Keratinocyte (primary cell): ENCODE results near the gene LHCGR. TPM values are rescaled to one million over a fixed set of nuclear protein-coding genes. Genes with fewer than 3 reads are reported as not detected.

Experiments used
- DNase-seq: peaks from one replicate; pipeline ENCODE4 v3.0.0-alpha.2; 2011; ENCODE audit warnings: low read depth, missing footprints, low spot score
- FAIRE-seq: peaks from 2 replicates; lab custom pipeline; 2011; peaks lifted over from hg19 to GRCh38; lab: Jason Lieb, UNC
- H2AFZ ChIP-seq: 2 replicates; pipeline ENCODE4 v1.6.0; 2012; ENCODE audit warnings: low read length, control low read depth, inconsistent platforms; ENCODE audit not compliant: control insufficient read depth
- H3K27ac ChIP-seq: 2 replicates; pipeline ENCODE4 v1.5.1; 2011; ENCODE audit warnings: low read length; ENCODE audit not compliant: control insufficient read depth, insufficient read depth
- H3K27me3 ChIP-seq: 3 replicates; pipeline ENCODE4 v1.6.0; 2011; ENCODE audit warnings: low read length; ENCODE audit not compliant: control insufficient read depth, insufficient read depth; ENCODE audit errors: extremely low read depth
- H3K36me3 ChIP-seq, 2 experiments: 2 replicates in 1 of 2; 3 replicates in 1 of 2; pipeline ENCODE4 v1.5.1; 2011; ENCODE audit warnings: low read length in 2 of 2, mild to moderate bottlenecking in 1 of 2; ENCODE audit not compliant: control insufficient read depth in 2 of 2, insufficient read depth in 2 of 2; ENCODE audit errors: extremely low read depth in 1 of 2
- H3K4me1 ChIP-seq: 3 replicates; pipeline ENCODE4 v1.5.1; 2011; ENCODE audit warnings: low read length; ENCODE audit not compliant: control insufficient read depth, insufficient read depth; ENCODE audit errors: extremely low read depth
- H3K4me2 ChIP-seq: 3 replicates; pipeline ENCODE4 v1.6.0; 2011; ENCODE audit warnings: low read depth, low read length; ENCODE audit not compliant: control insufficient read depth, insufficient read depth; ENCODE audit errors: extremely low read depth
- H3K4me3 ChIP-seq, 3 experiments: fragments of 200-600 bp in 1 of 3; sonication (generic) in 1 of 3; 2 replicates in 2 of 3; 3 replicates in 1 of 3; pipeline ENCODE4 v1.5.1; 2011 to 2016; ENCODE audit warnings: low read length in 3 of 3, mild to moderate bottlenecking in 3 of 3, control low read depth in 2 of 3, inconsistent platforms in 1 of 3, low read depth in 1 of 3, mixed read lengths in 1 of 3, mixed run types in 1 of 3, moderate library complexity in 1 of 3; ENCODE audit not compliant: control insufficient read depth in 2 of 3, insufficient read depth in 2 of 3; ENCODE audit errors: extremely low read depth in 1 of 3
- H3K79me2 ChIP-seq: 2 replicates; pipeline ENCODE4 v1.6.0; 2012; ENCODE audit warnings: low read length; ENCODE audit not compliant: control insufficient read depth, insufficient read depth
- H3K9ac ChIP-seq: 3 replicates; pipeline ENCODE4 v1.6.0; 2011; ENCODE audit warnings: low read length; ENCODE audit not compliant: control insufficient read depth, insufficient read depth; ENCODE audit errors: extremely low read depth
- H3K9me1 ChIP-seq: 3 replicates; pipeline ENCODE4 v1.6.0; 2011; ENCODE audit warnings: low read length; ENCODE audit not compliant: control insufficient read depth, insufficient read depth; ENCODE audit errors: extremely low read depth
- H3K9me3 ChIP-seq: 2 replicates; pipeline ENCODE4 v1.5.1; 2012; ENCODE audit warnings: low read depth, low read length; ENCODE audit not compliant: control insufficient read depth
- H4K20me1 ChIP-seq: 3 replicates; pipeline ENCODE4 v1.6.0; 2011; ENCODE audit warnings: low read length; ENCODE audit not compliant: control insufficient read depth, insufficient read depth; ENCODE audit errors: extremely low read depth
- EZH2 ChIP-seq: IDR thresholded peaks from one replicate; pipeline ENCODE4 v1.6.1; 2012; ENCODE audit warnings: inconsistent platforms, mild to moderate bottlenecking, low read length, moderate library complexity
- dilution Hi-C: fragments of 300-500 bp; cut with MboI; formaldehyde crosslinking; loops from one replicate; pipeline ENCODE4 v1.7.0; 2020; ENCODE audit warnings: low sequenced_read_pairs; ENCODE audit not compliant: extremely low pct_ligation_motif_present
- polyA plus RNA-seq, 5 experiments: library from polyadenylated mRNA; depleted of rRNA in 3 of 5; stranded (reverse) in 3 of 5; stranded (forward) in 1 of 5; unstranded in 1 of 5; fragments of >200 nt; gene quantifications; 1 replicate in 1 of 5; 2 replicates in 3 of 5; 3 replicates in 1 of 5; pipeline versions ENCODE4 v1.2.1 to v1.2.3, GENCODE V29; 2011 to 2012; ENCODE audit warnings: missing spikeins in 2 of 5, low read depth in 1 of 5, low replicate concordance in 1 of 5
- TF ChIP-seq, protein P1 (sequence below), 3 experiments: IDR thresholded peaks in 1 of 3; conservative IDR thresholded peaks in 1 of 3; optimal IDR thresholded peaks in 1 of 3; 2 replicates in 2 of 3; 3 replicates in 1 of 3; pipeline versions ENCODE3 to v1.5.1; 2011; ENCODE audit warnings: low read length in 3 of 3, mild to moderate bottlenecking in 3 of 3, moderate library complexity in 2 of 3, control low read depth in 1 of 3, inconsistent platforms in 1 of 3; ENCODE audit not compliant: insufficient read depth in 2 of 3; ENCODE audit errors: extremely low read depth in 1 of 3

Gene LHCGR
- polyA plus RNA-seq, 1 donor (not counting 4 experiments of a cell fraction or from before 2014, with no cell fraction given), result not detected

DNA sequence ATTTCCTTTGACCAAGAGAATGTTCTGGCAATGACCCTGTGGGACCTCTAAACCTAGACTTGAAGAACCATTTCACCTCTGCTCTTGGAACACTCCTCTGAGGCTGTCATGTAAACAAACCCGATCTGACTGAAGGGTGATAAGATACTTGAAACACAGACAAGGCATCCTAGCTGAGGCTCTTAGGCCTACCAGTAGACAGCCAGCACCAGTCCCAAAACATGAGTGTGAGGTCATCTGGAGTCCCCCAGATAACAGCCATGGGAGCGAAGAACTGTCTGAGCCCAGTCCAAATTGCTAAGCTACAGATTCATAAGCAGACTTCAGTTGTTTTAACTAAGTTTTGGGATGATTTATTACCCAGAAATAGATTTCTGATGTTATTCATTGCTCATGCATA lies 39.5 kb upstream of the LHCGR start:
- Histone ChIP-seq H3K79me2 (no peaks in the 10 kb centered on the region), H3K27me3 (no peaks in the 10 kb centered on the region), H3K4me3 (no peak overlapping the region), H3K9me1 (no peaks in the 10 kb centered on the region), H3K9ac (no peak overlapping the region), H3K4me2 (no peak overlapping the region), H3K27ac (no peak overlapping the region), H4K20me1 (no peaks in the 10 kb centered on the region), H3K4me1 (no peaks in the 10 kb centered on the region), H3K36me3 (no peaks in the 10 kb centered on the region), H2AFZ (no peak overlapping the region), H3K9me3 (no peaks in the 10 kb centered on the region)
- TF ChIP-seq EZH2, result no peak
- TF ChIP-seq, protein P1, sequence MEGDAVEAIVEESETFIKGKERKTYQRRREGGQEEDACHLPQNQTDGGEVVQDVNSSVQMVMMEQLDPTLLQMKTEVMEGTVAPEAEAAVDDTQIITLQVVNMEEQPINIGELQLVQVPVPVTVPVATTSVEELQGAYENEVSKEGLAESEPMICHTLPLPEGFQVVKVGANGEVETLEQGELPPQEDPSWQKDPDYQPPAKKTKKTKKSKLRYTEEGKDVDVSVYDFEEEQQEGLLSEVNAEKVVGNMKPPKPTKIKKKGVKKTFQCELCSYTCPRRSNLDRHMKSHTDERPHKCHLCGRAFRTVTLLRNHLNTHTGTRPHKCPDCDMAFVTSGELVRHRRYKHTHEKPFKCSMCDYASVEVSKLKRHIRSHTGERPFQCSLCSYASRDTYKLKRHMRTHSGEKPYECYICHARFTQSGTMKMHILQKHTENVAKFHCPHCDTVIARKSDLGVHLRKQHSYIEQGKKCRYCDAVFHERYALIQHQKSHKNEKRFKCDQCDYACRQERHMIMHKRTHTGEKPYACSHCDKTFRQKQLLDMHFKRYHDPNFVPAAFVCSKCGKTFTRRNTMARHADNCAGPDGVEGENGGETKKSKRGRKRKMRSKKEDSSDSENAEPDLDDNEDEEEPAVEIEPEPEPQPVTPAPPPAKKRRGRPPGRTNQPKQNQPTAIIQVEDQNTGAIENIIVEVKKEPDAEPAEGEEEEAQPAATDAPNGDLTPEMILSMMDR (optimal IDR thresholded peaks at IDR 0.05 in 1 of 3, IDR thresholded peaks at IDR 0.05 in 1 of 3, conservative IDR thresholded peaks at IDR 0.05 in 1 of 3; ENCODE audit: extremely low read depth in 1 of 3, insufficient read depth in 2 of 3, low read length in 3 of 3), result no peak
- dilution Hi-C loops, result no loop called here
- FAIRE-seq (no peak), DNase-seq (no peak)

GRCh38 chr2:48793671-48794070 lies 38.1 kb upstream of the LHCGR start:
- DNase-seq, result no peak
- Histone ChIP-seq H3K4me1 (no peaks in the 10 kb centered on the region), H2AFZ (no peak overlapping the region), H3K27ac (no peak overlapping the region), H3K36me3 (no peaks in the 10 kb centered on the region), H3K4me2 (no peak overlapping the region), H3K9me1 (no peaks in the 10 kb centered on the region), H3K79me2 (no peaks in the 10 kb centered on the region), H3K27me3 (no peaks in the 10 kb centered on the region), H3K9me3 (no peaks in the 10 kb centered on the region), H3K9ac (no peak overlapping the region), H3K4me3 (no peak overlapping the region), H4K20me1 (no peaks in the 10 kb centered on the region)
- TF ChIP-seq EZH2, result no peak
- TF ChIP-seq, protein P1 (optimal IDR thresholded peaks at IDR 0.05 in 1 of 3, IDR thresholded peaks at IDR 0.05 in 1 of 3, conservative IDR thresholded peaks at IDR 0.05 in 1 of 3; ENCODE audit: extremely low read depth in 1 of 3, insufficient read depth in 2 of 3, low read length in 3 of 3), result no peak
- dilution Hi-C loops, result no loop called here
- no peak for FAIRE-seq
